IMR-90 (cell line): ENCODE results near the gene DNAH3. TPM values are rescaled to one million over a fixed set of nuclear protein-coding genes. Genes with fewer than 3 reads are reported as not detected.

Experiments
- ATAC-seq: fragments of 200-7000 bp; cut with Tn5 transposase; 2 replicates; pipeline ENCODE4 v1.9.1; 2020; ENCODE audit warnings: low read depth, mild to moderate bottlenecking, moderate library complexity
- BruUV-seq: library from RNA; stranded (reverse); fragments of 400-500 nt; replicated peaks from 2 replicates; lab custom pipeline; 2021; lab: Mats Ljungman, UMichigan
- CTCF ChIA-PET: fragments of 300-600 bp; formaldehyde crosslinking; extraction: SDS; loops from one replicate; lab custom pipeline; 2021; ENCODE audit warnings: antibody characterized with exemption; lab: Yijun Ruan, JAX
- POLR2A ChIA-PET: fragments of 300-600 bp; sonication (Branson Sonifier 250); formaldehyde crosslinking; loops from one replicate; lab custom pipeline; 2022; ENCODE audit warnings: antibody characterized with exemption; ENCODE audit not compliant: unreplicated experiment; lab: Charles Lee
- DNase-seq: peaks from one replicate; pipeline ENCODE4 v3.0.0; 2013
- H2AFZ ChIP-seq: replicated peaks from 2 replicates; pipeline ENCODE3; 2013; ENCODE audit warnings: low read length, mild to moderate bottlenecking; ENCODE audit not compliant: poor library complexity
- H2AK5ac ChIP-seq: 2 replicates; pipeline ENCODE4 v1.6.1; 2013; ENCODE audit warnings: low read depth, low read length, inconsistent platforms
- H2AK9ac ChIP-seq: replicated peaks from 2 replicates; pipeline ENCODE3; 2013; ENCODE audit warnings: mild to moderate bottlenecking, low read depth, low read length, moderate library complexity; ENCODE audit not compliant: poor library complexity
- H2BK120ac ChIP-seq: 2 replicates; pipeline ENCODE4 v1.6.1; 2013; ENCODE audit warnings: low read depth, low read length, inconsistent platforms
- H2BK15ac ChIP-seq: 3 replicates; pipeline ENCODE4 v1.6.1; 2013; ENCODE audit warnings: low read depth, low read length, inconsistent platforms
- H2BK20ac ChIP-seq: 2 replicates; pipeline ENCODE4 v1.6.1; 2013; ENCODE audit warnings: low read depth, mild to moderate bottlenecking, inconsistent platforms, low read length, moderate library complexity
- H2BK5ac ChIP-seq: 2 replicates; pipeline ENCODE4 v1.6.1; 2013; ENCODE audit warnings: mild to moderate bottlenecking, low read depth, low read length, inconsistent platforms; ENCODE audit not compliant: poor library complexity, severe bottlenecking
- H3K14ac ChIP-seq: replicated peaks from 2 replicates; pipeline ENCODE4 v1.6.1; 2013; ENCODE audit warnings: low read depth, low read length, inconsistent platforms
- H3K18ac ChIP-seq: 2 replicates; pipeline ENCODE4 v1.6.1; 2013; ENCODE audit warnings: low read depth, low read length, control low read depth
- H3K23ac ChIP-seq: 2 replicates; pipeline ENCODE4 v1.6.1; 2013; ENCODE audit warnings: low read depth, low read length, inconsistent platforms
- H3K27ac ChIP-seq: 2 replicates; pipeline ENCODE4 v1.5.1; 2013; ENCODE audit warnings: mild to moderate bottlenecking, control low read depth, low read length; ENCODE audit not compliant: insufficient read depth
- H3K27me3 ChIP-seq: 2 replicates; pipeline ENCODE4 v1.6.1; 2013; ENCODE audit warnings: low read length; ENCODE audit not compliant: control insufficient read depth, insufficient read depth
- H3K36me3 ChIP-seq: 2 replicates; pipeline ENCODE4 v1.6.1; 2013; ENCODE audit warnings: low read length, mixed read lengths; ENCODE audit not compliant: control insufficient read depth, insufficient read depth
- H3K4ac ChIP-seq: 2 replicates; pipeline ENCODE4 v1.6.1; 2013; ENCODE audit warnings: low read depth, low read length, inconsistent platforms
- H3K4me1 ChIP-seq: 2 replicates; pipeline ENCODE4 v1.6.1; 2013; ENCODE audit warnings: low read length, mixed read lengths; ENCODE audit not compliant: control insufficient read depth, insufficient read depth
- H3K4me2 ChIP-seq: 2 replicates; pipeline ENCODE4 v1.6.1; 2013; ENCODE audit warnings: low read depth, mild to moderate bottlenecking, control low read depth, low read length, moderate library complexity
- H3K4me3 ChIP-seq: 2 replicates; pipeline ENCODE4 v1.5.1; 2013; ENCODE audit warnings: low read depth, mild to moderate bottlenecking, control low read depth, low read length, moderate library complexity; ENCODE audit not compliant: insufficient read depth
- H3K56ac ChIP-seq: 2 replicates; pipeline ENCODE4 v1.6.1; 2013; ENCODE audit warnings: low read length, inconsistent platforms; ENCODE audit not compliant: insufficient read depth; ENCODE audit errors: extremely low read depth
- H3K79me1 ChIP-seq, 2 experiments: 2 replicates each; pipeline ENCODE4 v1.6.1; 2013; ENCODE audit warnings: low read length in 2 of 2, inconsistent platforms in 1 of 2, low read depth in 1 of 2
- H3K9ac ChIP-seq: 2 replicates; pipeline ENCODE4 v1.6.1; 2013; ENCODE audit warnings: low read depth, low read length, control low read depth
- H3K9me1 ChIP-seq: 2 replicates; pipeline ENCODE4 v1.6.1; 2013; ENCODE audit warnings: low read length, inconsistent platforms; ENCODE audit not compliant: insufficient read depth
- H3K9me3 ChIP-seq: 2 replicates; pipeline ENCODE4 v1.6.1; 2013; ENCODE audit warnings: low read length; ENCODE audit not compliant: control insufficient read depth, insufficient read depth
- H4K20me1 ChIP-seq: 2 replicates; pipeline ENCODE4 v1.6.1; 2013; ENCODE audit warnings: low read length, inconsistent platforms; ENCODE audit not compliant: insufficient read depth
- H4K5ac ChIP-seq: 2 replicates; pipeline ENCODE4 v1.6.1; 2013; ENCODE audit warnings: mild to moderate bottlenecking, low read depth, low read length, control low read depth
- H4K8ac ChIP-seq, 2 experiments: 2 replicates each; pipeline ENCODE4 v1.6.1; 2013; ENCODE audit warnings: low read depth in 2 of 2, low read length in 2 of 2, control low read depth in 1 of 2, inconsistent platforms in 1 of 2
- H4K91ac ChIP-seq: 2 replicates; pipeline ENCODE4 v1.6.1; 2013; ENCODE audit warnings: low read depth, low read length, inconsistent platforms; ENCODE audit not compliant: insufficient read depth
- CEBPB ChIP-seq: IDR thresholded peaks from 2 replicates; pipeline ENCODE4 v1.6.1; 2012; ENCODE audit warnings: low read depth, low read length, improper control_type of control experiment
- CHD1 ChIP-seq: IDR thresholded peaks from 2 replicates; pipeline ENCODE4 v1.6.1; 2012; ENCODE audit warnings: low read depth, low read length, improper control_type of control experiment
- CTCF ChIP-seq: conservative IDR thresholded peaks from 2 replicates; pipeline ENCODE4 v1.5.1; 2012; ENCODE audit warnings: mild to moderate bottlenecking, low read depth, low read length, improper control_type of control experiment
- FOS ChIP-seq: fragments of 150-350 bp; IDR thresholded peaks from 2 replicates; pipeline ENCODE4 v1.6.1; 2016; ENCODE audit warnings: low read depth, low read length
- NFE2L2 ChIP-seq: fragments of 150-350 bp; IDR thresholded peaks from 2 replicates; pipeline ENCODE4 v1.6.1; 2016; ENCODE audit warnings: low read depth, mild to moderate bottlenecking, low read length
- POLR2A ChIP-seq: IDR thresholded peaks from 2 replicates; pipeline ENCODE4 v1.6.1; 2012; ENCODE audit warnings: mild to moderate bottlenecking, low read depth, low read length
- RCOR1 ChIP-seq: IDR thresholded peaks from 2 replicates; pipeline ENCODE4 v1.6.1; 2012; ENCODE audit warnings: mild to moderate bottlenecking, low read length, improper control_type of control experiment; ENCODE audit not compliant: insufficient replicate concordance
- WGBS, 2 experiments: methylation state at CpG; one replicate each; pipeline versions ENCODE4 v1.1.5 to v1.1.7; 2013; ENCODE audit warnings: missing lambda C conversion rate in 2 of 2; ENCODE audit not compliant: insufficient read length in 1 of 2; ENCODE audit errors: extremely low coverage in 2 of 2; 5-methylcytosine and 5-hydroxymethylcytosine counted together
- dilution Hi-C: fragments of 300-500 bp; cut with HindIII; formaldehyde crosslinking; loops from one replicate; pipeline ENCODE4 v1.14.3; 2018; ENCODE audit warnings: low sequenced_read_pairs; ENCODE audit not compliant: unreplicated experiment
- in situ Hi-C: fragments of 300-500 bp; cut with MboI; formaldehyde crosslinking; loops from 3 replicates; pipeline ENCODE4 v1.14.3; 2019; ENCODE audit warnings: low sequenced_read_pairs, inconsistent platforms, mixed read lengths
- intact Hi-C: fragments of 100-400 bp; cut with micrococcal nuclease; formaldehyde crosslinking; loops from 2 replicates; pipeline ENCODE4 v1.10.0; 2022
- polyA plus RNA-seq, 3 experiments: library from polyadenylated mRNA; depleted of rRNA; stranded (reverse); fragments of >200 nt; gene quantifications; 2 replicates each; pipeline ENCODE4 v1.2.3, GENCODE V29; 2012; ENCODE audit warnings: low replicate concordance in 1 of 3
- total RNA-seq: library from RNA; depleted of rRNA; stranded (reverse); fragments of >200 nt; gene quantifications from 2 replicates; pipeline ENCODE4 v1.2.3, GENCODE V29; 2012

Gene DNAH3
- total and polyA plus RNA-seq, 2 of the 4 experiments (the other 2 are of a cell fraction) = not detected

- no peak overlapping the region for H2BK120ac ChIP-seq
- H3K27ac ChIP-seq = no peak overlapping the region
- H2AFZ ChIP-seq = no peak overlapping the region
- peaks cover 7% of the 10 kb centered on the region for H3K9me1 ChIP-seq
- H2BK5ac ChIP-seq = no peak overlapping the region
- no peak overlapping the region for H4K91ac ChIP-seq
- no peak overlapping the region for H3K14ac ChIP-seq
- H2BK15ac ChIP-seq = no peak overlapping the region
- no peak overlapping the region for H3K18ac ChIP-seq
- H3K23ac ChIP-seq = 0 out of 2 replicates have a peak overlapping the region, but pooled peaks have one; percentile 2
- no peaks in the 10 kb centered on the region for H3K27me3 ChIP-seq
- no peak for ATAC-seq
- WGBS, 2 experiments = 80% methylated on average over 4 of the region's 10 CpGs; no CpG with 5 or more reads in 1 of the 2 experiments
- H4K5ac ChIP-seq = no peak overlapping the region
- no peak overlapping the region for H3K4me2 ChIP-seq
- ChIA-PET CTCF (interaction anchor here (0.5 kb wide), 2 partner anchors 12 to 47 kb away, joined by 3 read pairs; no protein-coding TSS in a partner anchor), POLR2A (no interaction called here)
- H2AK9ac ChIP-seq = no peak overlapping the region
- no peak for TF ChIP-seq NFE2L2
- no peak for TF ChIP-seq CHD1
- TF ChIP-seq FOS = no peak
- no peak for TF ChIP-seq RCOR1
- TF ChIP-seq CTCF = no peak
- TF ChIP-seq POLR2A = no peak
- TF ChIP-seq CEBPB = no peak
- intact Hi-C loops (no loop called here), dilution Hi-C loops (no loop called here), in situ Hi-C loops (no loop called here)
- no peaks in the 10 kb centered on the region for H4K20me1 ChIP-seq
- H2AK5ac ChIP-seq = no peak overlapping the region
- no peaks in the 10 kb centered on the region; the same call in 1 of the 2 replicates for H3K36me3 ChIP-seq
- no TSS peak for BruUV-seq
- no peak overlapping the region for H2BK20ac ChIP-seq
- peaks cover 10% of the 10 kb centered on the region for H3K4me1 ChIP-seq
- peaks cover 0 to 12% of the 10 kb centered on the region in 2 experiments; a peak in 1 of 4 replicates for H3K79me1 ChIP-seq
- H4K8ac ChIP-seq = no peak overlapping the region
- H3K9me3 ChIP-seq = no peaks in the 10 kb centered on the region
- no peak for DNase-seq
- H3K9ac ChIP-seq = no peak overlapping the region
- H3K4ac ChIP-seq = no peak overlapping the region
- no peak overlapping the region for H3K56ac ChIP-seq
- H3K4me3 ChIP-seq = no peak overlapping the region
These were observed 234.4 kb downstream of the DNAH3 start for GRCh38 chr16:20916289-20916688.
